Ovary (tissue), 9 donors: ENCODE measurements around the gene JHY. TPM values are rescaled to one million over a fixed set of nuclear protein-coding genes. Genes with fewer than 3 reads are reported as not detected.

Experiments
- DNase-seq, 5 donors: peaks; one replicate each; pipeline ENCODE4 v3.0.0-alpha.2; 2019 to 2020
- H3K27ac ChIP-seq, 2 donors: fragments of 200-600 bp; one replicate each; pipeline versions ENCODE4 v1.5.1 to v1.8.0; 2019 to 2022
- H3K27me3 ChIP-seq: fragments of 200-600 bp; one replicate; pipeline ENCODE4 v1.8.0; 2022
- H3K36me3 ChIP-seq: fragments of 200-600 bp; sonication (generic); one replicate; pipeline ENCODE4 v1.5.1; 2019
- H3K4me1 ChIP-seq: one replicate; pipeline ENCODE4 v1.8.1; 2013; ENCODE audit warnings: mild to moderate bottlenecking, moderate library complexity; ENCODE audit not compliant: insufficient read depth
- H3K4me3 ChIP-seq: fragments of 200-600 bp; sonication (generic); one replicate; pipeline ENCODE4 v1.5.1; 2017
- H3K9me3 ChIP-seq, 2 donors: fragments of 200-600 bp in 1 of 2; sonication (generic) in 1 of 2; one replicate each; pipeline versions ENCODE4 v1.5.1 to v1.8.1; 2013 to 2019; ENCODE audit warnings: mild to moderate bottlenecking in 1 of 2, moderate library complexity in 1 of 2
- EP300 ChIP-seq: sonication (generic); formaldehyde crosslinking; IDR thresholded peaks from one replicate; pipeline ENCODE4 v1.6.1; 2017; ENCODE audit warnings: antibody characterized with exemption
- POLR2A ChIP-seq: fragments of 450-650 bp; IDR thresholded peaks from one replicate; pipeline ENCODE4 v1.6.1; 2017; ENCODE audit warnings: antibody characterized with exemption, mild to moderate bottlenecking, moderate library complexity
- WGBS, 3 donors: extraction: QIAGEN DNeasy Blood & Tissue Kit in 1 of 3; methylation state at CpG; one replicate each; pipeline versions ENCODE4 v1.1.5 to v1.1.7; 2013 to 2017; 5-methylcytosine and 5-hydroxymethylcytosine counted together
- intact Hi-C, 4 donors: fragments of 100-400 bp; cut with DNase I; formaldehyde crosslinking; loops; one replicate each; pipeline versions ENCODE4 v1.11.0 to v1.15.1; 2022 to 2023
- polyA plus RNA-seq, 2 donors: library from polyadenylated mRNA; stranded (reverse); fragments of 200-250 nt in 1 of 2; fragments of 350-450 nt in 1 of 2; fragmentation: Illumina TruSeq in 1 of 2; extraction: RNeasy Lipid Tissue Mini Kit (QIAGEN cat#74804) in 1 of 2; gene quantifications; one replicate each; pipeline ENCODE4 v1.2.3, GENCODE V29; 2013 to 2014
- total RNA-seq, 7 donors: library from RNA; depleted of rRNA in 2 of 7; stranded (reverse); fragments of >200 nt in 2 of 7; fragmentation: NEBNext Ultra II Directional in 3 of 7; extraction: Animal tissue kit (Norgen Biotek cat#: 25700) in 3 of 7; gene quantifications; one replicate each; pipeline versions ENCODE4 v1.1.0 to v1.2.4, GENCODE V29; 2016 to 2023
- TF ChIP-seq, protein P1 (sequence below), 3 donors: fragments of 450-650 bp in 2 of 3; fragments of 200-600 bp in 1 of 3; IDR thresholded peaks; one replicate each; pipeline versions ENCODE4 v1.5.1 to v1.8.0; 2016 to 2022; ENCODE audit warnings: antibody characterized with exemption in 3 of 3, mild to moderate bottlenecking in 1 of 3
- donor health status: DM: no; HTN: no; CAD: no; lungs with moderate emphysema.
- donor health status: DM: no; HTN: no; CAD: no.
- donor health status: Bipolar disorder and iron deficiency.
- donor health status: DM: yes; HTN: yes; CAD: no.
- donor health status: DM: no; HTN: no; CAD: no.
- donor health status: DM: yes; HTN: yes; CAD: no.

JHY gene
- total and polyA plus RNA-seq, 9 donors: 2.2 to 7.9 (median 3.7) TPM

DNA sequence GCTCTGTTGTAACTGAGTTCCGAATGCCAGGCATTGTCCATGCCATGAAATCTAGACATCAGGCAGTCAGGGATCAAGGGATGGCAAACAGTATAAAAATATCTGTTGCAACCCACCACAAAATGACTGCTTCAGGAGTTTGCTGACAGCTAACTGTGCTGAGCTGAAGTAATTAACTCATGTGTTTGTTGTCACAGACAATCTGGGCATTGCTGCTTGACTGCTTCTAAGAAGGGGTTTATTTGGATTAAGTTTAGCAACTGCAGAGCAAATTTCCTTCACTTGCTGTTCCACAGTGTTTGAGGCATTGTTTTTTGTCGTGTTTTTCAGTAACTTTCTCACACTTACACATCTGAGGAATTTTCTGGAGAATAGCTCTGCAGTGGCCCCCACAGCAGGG lies 68.7 kb downstream of the JHY start:
- intact Hi-C loops: no loop called here
- H3K27ac ChIP-seq: no peak overlapping the region
- WGBS, 3 donors: 65 to 67% (median 65%) methylated on average over 2 of the region's 2 CpGs
- no peaks in the 10 kb centered on the region for H3K36me3 ChIP-seq
- no peaks in the 10 kb centered on the region for H3K9me3 ChIP-seq
- H3K27me3 ChIP-seq: no peaks in the 10 kb centered on the region
- TF ChIP-seq POLR2A: no peak
- no peak for TF ChIP-seq EP300
- TF ChIP-seq, protein P1, sequence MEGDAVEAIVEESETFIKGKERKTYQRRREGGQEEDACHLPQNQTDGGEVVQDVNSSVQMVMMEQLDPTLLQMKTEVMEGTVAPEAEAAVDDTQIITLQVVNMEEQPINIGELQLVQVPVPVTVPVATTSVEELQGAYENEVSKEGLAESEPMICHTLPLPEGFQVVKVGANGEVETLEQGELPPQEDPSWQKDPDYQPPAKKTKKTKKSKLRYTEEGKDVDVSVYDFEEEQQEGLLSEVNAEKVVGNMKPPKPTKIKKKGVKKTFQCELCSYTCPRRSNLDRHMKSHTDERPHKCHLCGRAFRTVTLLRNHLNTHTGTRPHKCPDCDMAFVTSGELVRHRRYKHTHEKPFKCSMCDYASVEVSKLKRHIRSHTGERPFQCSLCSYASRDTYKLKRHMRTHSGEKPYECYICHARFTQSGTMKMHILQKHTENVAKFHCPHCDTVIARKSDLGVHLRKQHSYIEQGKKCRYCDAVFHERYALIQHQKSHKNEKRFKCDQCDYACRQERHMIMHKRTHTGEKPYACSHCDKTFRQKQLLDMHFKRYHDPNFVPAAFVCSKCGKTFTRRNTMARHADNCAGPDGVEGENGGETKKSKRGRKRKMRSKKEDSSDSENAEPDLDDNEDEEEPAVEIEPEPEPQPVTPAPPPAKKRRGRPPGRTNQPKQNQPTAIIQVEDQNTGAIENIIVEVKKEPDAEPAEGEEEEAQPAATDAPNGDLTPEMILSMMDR (IDR thresholded peaks at IDR 0.05): no peak
- no peak for DNase-seq
- H3K4me1 ChIP-seq: no peaks in the 10 kb centered on the region
- H3K4me3 ChIP-seq: no peak overlapping the region

DNA sequence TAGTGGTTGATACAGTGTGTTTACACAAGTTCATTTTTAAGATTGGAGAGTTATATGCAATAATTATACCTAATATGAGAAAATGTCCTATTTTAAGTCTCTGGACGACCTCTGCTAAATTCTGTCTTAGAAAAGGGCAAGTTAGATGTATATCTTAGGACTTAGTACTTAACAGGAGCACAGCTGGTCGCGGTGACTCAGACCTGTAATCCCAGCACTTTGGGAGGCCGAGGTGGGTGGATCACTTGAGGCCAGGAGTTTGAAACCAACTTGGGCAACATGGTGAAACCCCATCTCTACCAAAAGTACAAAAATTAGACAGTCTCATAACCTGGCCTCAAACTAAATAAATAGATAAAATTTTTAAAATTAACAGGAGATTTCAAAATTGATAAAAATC lies 71.9 kb downstream of the JHY start:
- Histone ChIP-seq H3K27me3 (no peaks in the 10 kb centered on the region), H3K9me3 (no peaks in the 10 kb centered on the region), H3K27ac (no peak overlapping the region), H3K36me3 (no peaks in the 10 kb centered on the region), H3K4me3 (no peak overlapping the region), H3K4me1 (no peaks in the 10 kb centered on the region)
- intact Hi-C loops: no loop called here
- 93 to 94% (median 94%) methylated on average over 4 of the region's 4 CpGs for WGBS, 3 donors
- DNase-seq: no peak
- no peak for TF ChIP-seq POLR2A
- TF ChIP-seq EP300: no peak

DNA sequence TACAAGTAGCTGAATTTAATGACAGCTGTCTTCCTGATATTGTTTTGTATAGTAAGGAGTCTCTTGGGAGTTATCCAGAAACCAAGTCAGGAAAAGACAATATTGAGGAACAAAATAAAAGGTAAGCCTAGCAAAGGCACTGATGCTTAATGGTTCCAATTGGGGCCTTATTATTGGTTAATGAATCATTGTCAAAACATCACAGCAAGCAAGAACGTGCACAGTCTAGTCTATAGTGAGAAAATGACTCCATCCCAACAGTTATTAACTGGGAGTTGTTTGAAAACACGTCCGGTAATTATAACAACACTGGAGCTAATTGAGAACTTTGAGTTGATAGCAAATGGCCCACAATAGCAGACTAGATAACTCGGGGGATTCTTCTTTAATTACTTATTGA lies 81.4 kb downstream of the JHY start:
- H3K9me3 ChIP-seq: peaks cover 0 to 3% of the 10 kb centered on the region in 2 donors
- no peak overlapping the region for H3K4me3 ChIP-seq
- H3K36me3 ChIP-seq: no peaks in the 10 kb centered on the region
- DNase-seq: no peak
- no peaks in the 10 kb centered on the region for H3K27me3 ChIP-seq
- WGBS, 3 donors: 76 to 79% (median 76%) methylated on average over 4 of the region's 4 CpGs
- no peaks in the 10 kb centered on the region for H3K4me1 ChIP-seq
- TF ChIP-seq, protein P1 (IDR thresholded peaks at IDR 0.05): no peak
- intact Hi-C loops: no loop called here
- H3K27ac ChIP-seq: no peak overlapping the region

DNA sequence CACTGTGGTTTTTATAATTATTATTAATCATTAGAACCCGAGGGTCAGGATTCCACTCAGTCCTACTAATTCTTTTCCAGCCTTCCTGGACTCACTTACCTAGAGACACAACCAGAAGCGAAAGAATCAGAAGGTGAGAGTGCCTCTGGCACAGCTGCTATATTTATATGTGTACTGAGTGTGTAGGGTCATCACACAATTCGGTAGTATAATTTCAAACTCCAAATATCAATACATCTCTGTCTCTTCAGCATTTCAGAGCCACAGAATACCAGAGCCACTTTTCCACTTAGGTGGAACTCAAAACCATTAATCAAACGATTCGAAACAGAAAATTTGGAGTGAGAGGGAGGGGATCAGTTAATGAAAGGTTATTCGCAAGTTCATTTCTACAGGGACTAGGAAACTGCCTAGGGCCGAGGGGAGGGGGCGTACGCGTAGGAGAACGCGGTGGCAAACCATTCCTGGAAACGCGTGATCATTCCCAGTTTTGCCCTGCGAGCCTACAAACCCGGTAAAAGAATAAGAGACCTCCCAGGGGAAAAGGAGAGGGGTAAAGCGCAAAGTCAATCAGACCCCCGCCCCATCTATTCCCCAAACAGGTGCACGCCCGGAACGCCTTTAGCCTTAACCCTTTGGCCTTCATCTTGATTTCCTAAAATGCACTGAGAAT lies 93.6 kb downstream of the JHY start:
- 10% methylated on average over 21 of the region's 21 CpGs for WGBS, 3 donors

More for the DNA sequence above, 93.6 kb downstream of the JHY start:
- H3K27ac ChIP-seq: no peak overlapping the region
- intact Hi-C loops: no loop called here
- no peaks in the 10 kb centered on the region for H3K4me1 ChIP-seq
- H3K36me3 ChIP-seq: no peaks in the 10 kb centered on the region
- no peak overlapping the region for H3K4me3 ChIP-seq
- no peaks in the 10 kb centered on the region for H3K9me3 ChIP-seq
- DNase-seq: no peak
- no peaks in the 10 kb centered on the region for H3K27me3 ChIP-seq
- TF ChIP-seq POLR2A (no peak), EP300 (no peak)
- TF ChIP-seq, protein P1 (IDR thresholded peaks at IDR 0.05): no peak
